ENCODE measurements around the gene CYTH1. TPM values are rescaled to one million over a fixed set of nuclear protein-coding genes. Genes with fewer than 3 reads are reported as not detected.

The CYTH1 gene
- polyA plus RNA-seq, 1 experiment, result 13.7 TPM

DNA sequence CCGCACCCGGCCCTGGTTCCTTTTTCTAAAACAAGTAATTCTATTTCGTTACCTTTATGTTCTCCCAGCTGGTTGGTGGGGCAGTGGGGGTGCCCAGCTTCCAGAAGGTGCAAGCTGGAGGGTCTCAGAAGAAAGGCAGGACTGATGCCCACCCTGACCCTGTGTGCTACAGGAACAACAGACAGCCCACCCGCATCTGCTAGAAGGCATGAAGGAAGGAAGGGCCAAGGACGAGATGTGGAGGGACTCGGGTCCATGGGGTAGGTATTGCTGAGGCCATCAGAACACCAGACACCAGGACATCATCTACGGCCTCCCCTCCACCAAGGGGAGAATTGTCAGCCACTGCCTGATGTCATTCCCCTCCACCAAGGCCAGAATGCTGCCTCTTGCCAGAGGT lies 6.4 kb upstream of the CYTH1 start:
- no peak overlapping the region for H3K27ac ChIP-seq (ENCODE audit: low read depth, low read length)
- no peak for TF ChIP-seq CTCF (IDR thresholded peaks at IDR 0.05; ENCODE audit: low read depth, low read length)
- H3K27me3 ChIP-seq (ENCODE audit: control insufficient read depth, insufficient read depth, low read length), result no peaks in the 10 kb centered on the region
- H3K4me3 ChIP-seq (ENCODE audit: low read depth, low read length), result no peak overlapping the region
- ChIA-PET CTCF (no interaction called here), POLR2A (no interaction called here)
- DNase-seq (ENCODE audit: low read depth, low spot score), result no peak
- no peaks in the 10 kb centered on the region for H3K9me3 ChIP-seq (ENCODE audit: control insufficient read depth, insufficient read depth, low read length)

DNA sequence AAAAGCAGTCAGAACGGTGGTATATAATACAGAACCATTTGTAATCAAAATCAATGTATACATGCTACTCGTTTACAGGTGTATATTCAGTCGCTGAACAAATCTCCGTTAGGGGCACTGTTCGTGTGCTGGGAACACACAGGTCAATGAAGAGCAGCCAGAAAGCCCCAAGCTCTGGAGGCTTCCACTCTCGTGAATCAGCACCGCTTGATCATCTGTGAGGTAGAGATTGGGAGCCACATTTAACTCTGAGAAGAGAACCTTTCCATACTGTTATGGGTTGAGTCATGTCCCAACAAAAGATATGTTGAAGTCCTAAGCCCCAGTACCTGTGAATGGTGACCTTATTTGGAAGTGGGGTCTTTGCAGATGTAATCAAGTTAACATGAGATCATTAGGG lies 5.4 kb upstream of the CYTH1 start:
- Histone ChIP-seq H3K27ac (ENCODE audit: low read depth, low read length) (no peak overlapping the region), H3K9me3 (ENCODE audit: control insufficient read depth, insufficient read depth, low read length) (no peaks in the 10 kb centered on the region), H3K4me3 (ENCODE audit: low read depth, low read length) (no peak overlapping the region), H3K27me3 (ENCODE audit: control insufficient read depth, insufficient read depth, low read length) (no peaks in the 10 kb centered on the region)
- ChIA-PET CTCF (no interaction called here), POLR2A (interaction anchor here (0.9 kb wide), 1 partner anchor 35 kb away, joined by 3 read pairs; no protein-coding TSS in a partner anchor)
- TF ChIP-seq CTCF (IDR thresholded peaks at IDR 0.05; ENCODE audit: low read depth, low read length), result no peak
- no peak for DNase-seq (ENCODE audit: low read depth, low spot score)

DNA sequence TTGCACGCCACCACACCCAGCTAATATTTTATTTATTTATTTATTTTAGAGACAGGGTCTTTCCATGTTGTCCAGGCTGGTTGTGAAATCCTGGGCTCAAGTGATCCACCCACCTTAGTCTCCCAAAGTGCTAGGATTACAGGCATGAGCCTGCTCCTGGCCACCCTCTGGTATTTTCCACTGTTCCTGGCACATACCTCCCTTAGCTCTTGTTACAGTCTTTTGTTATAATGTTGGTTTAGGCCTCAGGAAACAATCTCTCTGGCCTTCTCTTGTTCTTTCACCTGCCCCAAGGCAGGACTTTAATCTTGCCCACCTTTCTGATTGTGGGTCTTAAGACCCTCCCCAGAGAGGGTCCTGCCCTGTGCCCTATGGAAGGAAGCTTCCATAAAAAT lies 3.6 kb upstream of the CYTH1 start:
- Histone ChIP-seq H3K27me3 (ENCODE audit: control insufficient read depth, insufficient read depth, low read length) (no peaks in the 10 kb centered on the region), H3K4me3 (ENCODE audit: low read depth, low read length) (no peak overlapping the region), H3K9me3 (ENCODE audit: control insufficient read depth, insufficient read depth, low read length) (no peaks in the 10 kb centered on the region), H3K27ac (ENCODE audit: low read depth, low read length) (no peak overlapping the region)
- ChIA-PET CTCF (no interaction called here), POLR2A (no interaction called here)
- DNase-seq (ENCODE audit: low read depth, low spot score), result no peak
- no peak for TF ChIP-seq CTCF (IDR thresholded peaks at IDR 0.05; ENCODE audit: low read depth, low read length)

GRCh38 chr17:78785011-78785662 lies 3.1 kb upstream of the CYTH1 start:
- no peak for TF ChIP-seq CTCF (IDR thresholded peaks at IDR 0.05; ENCODE audit: low read depth, low read length)
- ChIA-PET CTCF (no interaction called here), POLR2A (no interaction called here)
- no peak for DNase-seq (ENCODE audit: low read depth, low spot score)
- no peak overlapping the region for H3K4me3 ChIP-seq (ENCODE audit: low read depth, low read length)
- H3K27ac ChIP-seq (ENCODE audit: low read depth, low read length), result no peak overlapping the region
- H3K27me3 ChIP-seq (ENCODE audit: control insufficient read depth, insufficient read depth, low read length), result no peaks in the 10 kb centered on the region
- no peaks in the 10 kb centered on the region for H3K9me3 ChIP-seq (ENCODE audit: control insufficient read depth, insufficient read depth, low read length)

- H3K27ac ChIP-seq (ENCODE audit: low read depth, low read length), result no peak overlapping the region
- no peak for TF ChIP-seq CTCF (IDR thresholded peaks at IDR 0.05; ENCODE audit: low read depth, low read length)
- DNase-seq (ENCODE audit: low read depth, low spot score), result no peak
- ChIA-PET POLR2A (no interaction called here), CTCF (no interaction called here)
- no peak overlapping the region for H3K4me3 ChIP-seq (ENCODE audit: low read depth, low read length)
- H3K9me3 ChIP-seq (ENCODE audit: control insufficient read depth, insufficient read depth, low read length), result no peaks in the 10 kb centered on the region
- no peaks in the 10 kb centered on the region for H3K27me3 ChIP-seq (ENCODE audit: control insufficient read depth, insufficient read depth, low read length)
Measured at GRCh38 chr17:78784352-78784751, 2.3 kb upstream of the CYTH1 start.
